HS-27A (cell line): ENCODE data around the gene INTS4.
"Not testable (repeated sequence)": the region's sequence is repeated elsewhere in the genome, so short reads cannot be mapped to it uniquely, and the experiment has no call there.

ENCODE experiments used
- DNase-seq: peaks from one replicate; pipeline ENCODE4 v3.0.0-alpha.2; 2012; ENCODE audit warnings: low read depth, missing footprints

The INTS4 gene

GRCh38 chr11:77994434-77995362 lies at the start of gene INTS4:
Gene INTS4 (minus strand): TSS chr11:77994668. CDS start chr11:77994643, 25 bp downstream.
- DNase-seq: peak; percentile 99

DNA sequence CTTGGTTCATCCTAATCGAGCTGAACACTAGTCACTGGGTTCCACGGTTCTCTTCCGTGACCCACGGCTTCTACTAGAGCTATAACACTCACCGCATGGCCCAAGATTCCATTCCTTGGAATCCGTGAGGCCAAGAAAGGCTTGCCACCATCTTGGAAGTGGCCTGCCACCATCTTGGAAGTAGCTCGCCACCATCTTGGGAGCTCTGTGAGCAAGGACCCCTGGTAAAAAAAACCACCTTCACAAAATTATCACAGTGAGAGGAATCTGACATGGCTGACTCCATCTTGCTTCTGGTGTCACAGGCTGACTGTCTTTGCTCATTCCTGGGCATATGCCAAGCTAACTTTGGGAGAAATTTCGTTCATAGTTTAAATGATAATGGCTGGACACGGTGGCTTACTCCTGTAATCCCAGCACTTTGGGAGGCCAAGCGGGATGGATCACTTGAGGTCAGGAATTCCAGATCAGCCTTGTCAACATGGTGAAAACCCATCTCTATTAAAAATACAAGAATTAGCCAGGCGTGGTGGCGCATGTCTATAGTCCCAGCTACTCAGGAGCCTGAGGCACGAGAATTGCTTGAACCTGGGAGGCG lies 47.5 kb upstream of the INTS4 start:
- no peak for DNase-seq

- not testable (repeated sequence) for DNase-seq
Observed at GRCh38 chr11:78041380-78041719, 46.9 kb upstream of the INTS4 start.

DNA sequence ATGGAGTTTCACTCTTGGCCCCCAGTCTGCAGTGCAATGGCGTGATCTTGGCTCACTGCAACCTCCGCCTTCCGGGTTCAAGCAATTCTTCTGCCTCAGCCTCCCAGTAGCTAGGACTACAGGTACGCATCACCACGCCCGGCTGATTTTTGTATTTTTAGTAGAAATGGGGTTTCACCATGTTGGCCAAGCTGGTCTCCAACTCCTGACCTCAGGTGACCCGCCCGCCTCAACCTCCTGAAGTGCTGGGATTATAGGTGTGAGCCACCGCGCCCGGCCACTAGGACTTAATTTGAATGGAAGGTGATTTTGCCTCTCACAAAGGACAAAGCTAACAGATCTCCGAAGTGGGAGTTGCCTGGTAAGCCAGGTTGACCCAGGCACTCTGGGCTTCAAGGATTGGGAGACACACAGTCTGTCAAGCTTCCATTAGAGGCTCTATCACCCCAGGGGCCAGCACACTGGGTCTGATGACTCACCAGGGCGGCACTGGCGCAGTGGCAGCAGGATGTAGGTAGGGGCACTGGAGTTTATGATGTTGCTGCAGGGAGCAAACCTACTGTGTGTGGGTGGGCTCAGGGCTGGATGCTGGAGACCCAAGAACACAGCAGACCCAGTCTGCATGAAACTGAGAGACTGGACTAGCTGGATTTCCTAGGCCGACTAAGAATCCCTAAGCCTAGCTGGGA lies 46.4 kb upstream of the INTS4 start:
- no peak for DNase-seq

DNA sequence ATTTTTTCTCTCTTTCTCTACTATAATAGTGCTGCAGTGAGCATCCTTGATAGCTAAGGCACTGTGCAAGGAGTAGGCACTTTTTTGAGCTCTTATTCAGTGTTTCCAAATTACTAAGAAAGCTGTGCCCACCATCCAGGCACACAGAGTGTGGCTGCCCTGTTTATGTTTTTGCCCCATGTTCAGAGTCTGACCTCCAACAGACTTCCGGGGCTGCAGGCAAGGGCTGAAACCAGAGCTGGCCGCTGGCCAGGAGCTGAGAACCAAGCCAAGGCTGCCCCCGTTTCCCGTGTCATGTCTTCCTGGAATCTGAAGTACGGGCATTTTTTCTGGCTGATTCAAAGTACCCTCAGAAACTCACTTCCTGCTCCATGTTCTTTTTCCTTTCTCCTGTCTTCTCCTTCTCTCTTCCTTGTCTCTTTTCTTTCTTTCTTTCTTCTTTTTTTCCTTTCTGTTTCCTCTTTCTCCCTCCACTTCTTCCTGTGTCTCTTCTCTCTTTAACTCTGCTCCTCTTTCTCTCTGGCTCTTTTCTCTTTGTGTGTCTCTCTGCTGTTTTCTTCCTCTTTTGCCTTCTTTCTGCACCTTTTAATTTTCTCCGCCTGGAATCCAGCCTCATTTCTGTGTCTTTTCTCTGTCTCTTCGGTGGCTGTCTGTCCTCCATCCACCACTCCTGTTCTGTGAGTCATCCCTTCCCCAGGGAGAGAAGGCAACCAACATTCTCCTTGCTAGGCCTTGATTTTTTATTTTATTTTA lies 45.6 kb upstream of the INTS4 start:
- peak; percentile 90 for DNase-seq

DNA sequence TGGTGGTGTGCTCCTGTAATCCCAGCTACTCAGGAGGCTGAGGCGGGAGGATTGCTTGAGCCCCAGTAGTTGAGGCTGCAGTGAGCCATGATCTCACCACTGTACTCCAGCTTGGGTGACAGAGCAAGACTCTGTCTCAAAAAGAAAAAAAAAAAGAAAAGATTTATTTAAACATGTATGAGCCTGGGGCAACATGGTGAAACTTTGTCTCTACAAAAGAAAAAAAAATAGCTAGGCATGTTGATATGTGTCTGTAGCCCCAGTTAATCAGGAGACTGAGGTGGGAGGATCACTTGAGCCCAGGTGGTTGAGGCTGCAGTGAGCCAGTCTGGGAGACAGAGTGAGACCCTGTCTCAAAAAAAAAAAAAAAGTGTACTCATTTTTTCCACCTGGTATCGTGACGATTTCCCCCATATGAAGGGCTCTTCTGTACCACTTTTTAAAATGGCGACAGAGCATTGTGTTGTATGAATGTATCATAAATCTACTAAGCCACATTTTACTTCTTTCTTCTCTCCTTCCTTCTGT lies 45.0 kb upstream of the INTS4 start:
- DNase-seq: no peak

DNA sequence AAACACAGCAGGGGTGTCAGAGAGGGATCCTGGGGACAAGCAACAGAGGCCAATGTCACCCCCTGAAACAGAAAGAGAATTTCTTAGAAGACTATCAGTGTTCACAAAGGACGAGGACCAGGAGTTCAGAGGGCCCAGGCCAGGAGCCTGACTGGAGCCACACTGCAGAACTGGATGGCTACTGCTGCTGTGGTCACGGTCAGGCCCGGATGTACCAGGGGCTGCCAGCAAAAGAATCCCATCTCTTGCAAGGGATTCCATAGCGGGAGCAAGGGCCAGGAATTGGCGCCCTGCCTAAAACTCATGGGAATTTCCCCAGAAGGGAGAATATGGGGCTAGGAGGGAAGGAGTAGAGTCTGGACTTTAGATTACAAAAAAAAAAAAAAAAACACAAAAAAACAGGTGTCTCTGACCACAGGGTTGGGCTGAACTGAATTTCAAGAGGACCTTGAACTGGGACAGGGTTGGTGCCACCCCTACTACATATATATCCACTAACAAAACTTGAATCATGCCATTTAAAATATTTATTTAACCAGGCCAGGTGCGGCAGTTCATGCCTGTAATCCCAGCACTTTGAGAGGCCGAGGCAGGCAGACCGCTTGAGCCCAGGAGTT lies 44.3 kb upstream of the INTS4 start:
- no peak for DNase-seq

DNA sequence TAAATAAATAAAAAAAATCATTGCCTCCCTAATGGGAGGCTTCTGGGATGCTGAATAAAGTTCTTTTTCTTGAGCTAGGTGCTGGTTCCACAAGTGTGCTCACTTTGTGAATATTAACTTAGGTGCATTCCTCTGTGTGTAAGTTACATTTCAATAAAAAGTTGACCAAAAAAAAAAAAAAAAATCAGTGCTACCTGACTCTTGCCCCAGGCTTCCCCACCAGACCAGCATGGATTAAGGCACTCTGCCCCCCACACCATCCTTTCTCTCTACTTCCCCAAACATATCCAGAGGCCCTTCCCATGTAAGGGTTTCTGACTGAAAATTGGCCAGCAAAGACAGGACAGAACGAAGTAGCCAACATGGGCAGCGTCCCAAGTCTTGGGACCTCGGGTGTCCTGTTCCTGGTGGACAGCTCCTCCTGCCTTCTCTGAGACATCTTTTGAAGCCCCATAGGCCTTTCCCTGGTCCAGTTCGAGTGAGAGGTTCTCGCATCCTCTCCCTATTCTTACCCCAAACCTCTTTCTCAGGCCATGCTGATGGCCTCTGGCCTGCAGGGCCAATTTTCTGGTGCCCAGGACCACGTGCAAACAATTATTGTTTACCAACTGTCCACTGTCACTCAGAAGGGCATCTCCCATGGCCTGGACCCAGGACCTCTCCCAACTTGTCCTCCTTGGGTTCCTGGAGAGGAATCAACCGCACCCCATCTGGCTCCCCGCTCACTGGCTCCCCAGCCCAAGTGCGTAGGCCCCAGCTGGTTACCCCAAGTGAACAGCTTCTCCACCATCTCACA lies 43.6 kb upstream of the INTS4 start:
- DNase-seq: no peak

DNA sequence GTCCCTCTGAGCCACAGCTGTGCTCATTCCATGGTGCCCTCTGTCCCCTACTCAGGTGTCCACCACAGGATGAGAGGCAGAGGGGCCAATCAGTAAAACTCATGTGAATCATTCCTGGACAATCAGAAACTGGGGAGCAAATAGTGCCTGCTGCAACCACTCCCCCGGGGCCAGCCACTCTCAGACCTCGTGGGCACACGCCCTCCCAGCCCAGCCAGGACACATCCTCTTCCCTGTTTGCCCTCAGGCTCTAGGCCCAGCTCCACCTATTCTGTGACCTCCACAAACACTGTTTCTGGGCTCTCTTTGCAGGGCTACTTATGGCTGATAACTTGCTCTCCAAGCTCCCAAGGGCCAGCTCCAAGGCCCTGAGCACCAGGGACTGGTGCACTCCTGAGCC lies 42.6 kb upstream of the INTS4 start:
- no peak for DNase-seq

- no peak for DNase-seq
Observed at GRCh38 chr11:78036313-78036712, 41.8 kb upstream of the INTS4 start.

DNA sequence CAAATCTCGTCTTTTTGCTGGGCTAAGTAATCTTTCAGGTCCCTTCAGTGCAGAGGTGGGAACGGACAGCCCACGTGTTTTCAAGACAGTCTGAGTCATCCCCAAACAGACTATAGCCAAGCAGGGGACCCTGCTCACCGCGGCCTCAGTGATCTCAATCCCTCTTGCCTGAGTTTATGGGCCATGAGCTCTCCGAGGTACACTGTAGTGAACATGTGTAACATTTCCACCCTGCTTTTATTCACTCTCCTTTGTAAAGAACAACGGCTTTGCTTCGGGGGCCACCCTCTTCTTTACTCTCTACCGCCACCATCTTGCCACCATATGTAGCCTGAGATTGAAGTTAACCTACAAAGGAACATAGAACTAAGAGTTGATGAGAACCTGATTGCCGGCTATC lies 40.2 kb upstream of the INTS4 start:
- DNase-seq: no peak

DNA sequence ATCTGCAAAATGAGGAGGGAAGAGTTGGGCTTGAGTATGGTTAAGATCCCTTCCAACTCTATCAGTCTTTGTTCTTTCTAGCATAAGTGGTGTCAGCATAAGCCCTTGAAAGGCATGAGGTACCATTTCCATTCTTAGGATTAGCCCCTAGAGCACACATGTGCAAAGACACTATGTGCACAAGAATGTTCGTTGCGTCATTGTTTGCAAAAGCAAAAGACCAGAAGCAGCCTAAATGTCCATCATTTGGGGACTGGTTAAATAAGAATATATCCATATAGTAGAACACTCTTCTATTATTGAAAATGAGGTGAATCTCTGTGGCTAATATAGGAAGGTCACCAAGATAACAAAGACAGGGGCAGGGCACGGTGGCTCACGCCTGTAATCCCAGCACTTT lies 38.6 kb upstream of the INTS4 start:
- DNase-seq: no peak

- no peak for DNase-seq
Observed at GRCh38 chr11:78032090-78032489, 37.6 kb upstream of the INTS4 start.

DNA sequence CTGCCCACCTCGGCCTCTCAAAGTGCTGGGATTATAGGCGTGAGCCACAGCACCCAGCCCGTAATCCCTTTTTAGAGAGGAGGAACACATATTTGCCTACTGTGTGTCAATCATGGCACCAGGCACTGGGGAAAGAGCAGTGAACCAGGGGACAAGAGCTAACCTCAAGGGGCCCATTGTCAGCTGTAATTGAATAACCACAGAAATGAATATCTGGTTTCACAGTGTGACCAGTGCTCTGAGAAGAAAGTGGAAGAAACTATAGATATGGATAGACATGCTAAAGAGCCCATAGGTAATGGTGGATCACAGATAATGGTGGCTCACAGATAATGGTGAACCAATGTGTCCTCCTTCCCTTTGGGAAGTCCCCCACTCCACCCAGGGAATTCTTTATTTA lies 37.2 kb upstream of the INTS4 start:
- DNase-seq: no peak

DNA sequence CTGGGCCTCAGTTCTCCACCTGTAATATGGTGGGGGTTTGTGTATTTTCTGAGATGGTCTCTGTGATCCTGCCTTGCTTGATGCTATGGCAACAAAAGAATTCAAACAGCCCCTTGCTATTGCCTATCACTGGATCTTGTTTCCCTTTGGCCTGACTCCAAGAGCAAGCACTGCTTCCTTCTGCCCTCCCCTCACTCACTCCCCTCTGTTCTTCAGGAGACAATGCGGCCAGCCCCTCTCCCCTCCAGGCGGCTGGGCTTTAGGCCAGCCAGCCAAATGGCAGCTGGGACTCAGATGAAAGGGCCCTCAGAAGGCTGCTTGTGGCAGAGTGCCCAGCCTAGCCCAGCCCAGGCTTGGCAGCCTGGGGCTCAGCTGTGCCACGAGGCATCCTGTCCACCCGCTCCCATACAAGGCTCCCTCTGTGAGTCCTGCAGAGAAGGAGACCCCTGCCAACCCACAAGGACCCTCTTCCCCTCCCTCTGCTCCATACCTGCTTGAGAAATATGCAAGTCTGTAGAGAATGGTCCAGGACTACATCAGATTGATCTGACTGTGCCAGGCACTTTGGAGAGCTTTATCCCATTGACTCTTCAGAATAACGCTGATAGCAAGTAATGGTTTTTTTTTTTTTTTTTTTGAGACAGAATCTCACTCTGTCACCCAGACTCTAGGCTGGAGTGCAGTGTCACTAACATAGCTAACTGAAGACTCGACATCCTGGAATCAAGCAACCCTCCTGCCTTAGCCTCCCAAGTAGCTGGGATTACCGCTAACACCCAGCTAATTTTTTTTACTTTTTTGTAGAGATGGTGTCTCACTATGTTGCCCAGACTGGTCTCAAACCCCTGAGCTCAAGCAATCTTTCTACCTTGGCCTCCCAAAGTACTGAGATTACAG lies 36.2 kb upstream of the INTS4 start:
- no peak for DNase-seq

DNA sequence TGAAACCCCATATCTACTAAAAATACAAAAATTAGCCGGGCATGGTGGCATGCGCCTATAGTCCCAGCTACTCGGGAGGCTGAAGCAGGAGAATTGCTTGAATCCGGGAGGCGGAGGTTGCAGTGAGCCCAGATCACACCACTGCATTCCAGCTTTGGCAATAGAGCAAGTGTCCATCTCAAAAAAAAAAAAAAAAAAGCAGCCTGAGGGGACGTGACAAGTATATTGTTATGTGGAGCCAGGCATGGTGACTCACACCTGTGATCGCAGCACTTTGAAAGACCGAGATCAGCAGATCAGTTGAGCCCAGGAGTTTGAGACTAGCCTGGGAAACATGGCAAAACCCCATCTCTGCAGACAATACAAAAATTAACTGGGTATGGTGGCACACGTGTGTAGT lies 34.0 kb upstream of the INTS4 start:
- not testable (repeated sequence) for DNase-seq

GRCh38 chr11:78027759-78028158 lies 33.3 kb upstream of the INTS4 start:
- no peak for DNase-seq

- no peak for DNase-seq
Observed at GRCh38 chr11:78025378-78025777, 30.9 kb upstream of the INTS4 start.

DNA sequence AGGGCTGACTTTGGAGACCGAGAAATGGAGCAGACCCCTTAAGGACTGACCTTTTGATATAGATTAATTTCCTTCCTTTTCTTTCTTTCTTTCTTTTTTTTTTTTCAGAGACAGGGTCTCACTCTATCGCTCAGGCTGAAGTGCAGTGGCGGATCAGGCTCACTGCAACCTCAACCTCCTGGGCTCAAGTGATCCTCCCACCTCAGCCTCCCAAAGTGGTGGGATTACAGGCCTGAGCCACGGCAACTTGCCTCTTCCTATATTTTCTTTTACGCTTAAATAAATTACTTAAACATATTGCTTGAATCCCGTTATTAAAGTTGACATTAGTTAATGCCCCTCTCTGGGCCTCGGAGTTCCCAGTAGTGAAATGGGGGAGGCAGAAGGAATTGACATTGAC lies 29.0 kb upstream of the INTS4 start:
- no peak for DNase-seq
